Measurements from ENCODE around the gene LIN7A.

Gene LIN7A

GRCh38 chr12:80937391-80938238 lies at the start of gene LIN7A:
TSS of gene LIN7A (minus strand) at chr12:80937934. CDS start at chr12:80937722, 212 bp downstream.
- DNase-seq (ENCODE audit: low read depth) = no peak

GRCh38 chr12:80986224-80986623 lies 48.5 kb upstream of the LIN7A start:
- DNase-seq (ENCODE audit: low read depth) = no peak

GRCh38 chr12:80979816-80980215 lies 42.1 kb upstream of the LIN7A start:
- DNase-seq (ENCODE audit: low read depth) = no peak

- DNase-seq (ENCODE audit: low read depth) = no peak
Observed at GRCh38 chr12:80979251-80979650, 41.5 kb upstream of the LIN7A start.

- no peak for DNase-seq (ENCODE audit: low read depth)
Observed at GRCh38 chr12:80977346-80977745, 39.6 kb upstream of the LIN7A start.

GRCh38 chr12:80968326-80968725 lies 30.6 kb upstream of the LIN7A start:
- DNase-seq (ENCODE audit: low read depth) = no peak

GRCh38 chr12:80967565-80967964 lies 29.8 kb upstream of the LIN7A start:
- DNase-seq (ENCODE audit: low read depth) = no peak

GRCh38 chr12:80966001-80966400 lies 28.3 kb upstream of the LIN7A start:
- no peak for DNase-seq (ENCODE audit: low read depth)

GRCh38 chr12:80958162-80958561 lies 20.4 kb upstream of the LIN7A start:
- DNase-seq (ENCODE audit: low read depth) = no peak

GRCh38 chr12:80954857-80955520 lies 17.3 kb upstream of the LIN7A start:
- no peak for DNase-seq (ENCODE audit: low read depth)

- no peak for DNase-seq (ENCODE audit: low read depth)
Observed at GRCh38 chr12:80952443-80952842, 14.7 kb upstream of the LIN7A start.

GRCh38 chr12:80946591-80946990 lies 8.9 kb upstream of the LIN7A start:
- no peak for DNase-seq (ENCODE audit: low read depth)

GRCh38 chr12:80943338-80943737 lies 5.6 kb upstream of the LIN7A start:
- no peak for DNase-seq (ENCODE audit: low read depth)

- no peak for DNase-seq (ENCODE audit: low read depth)
Observed at GRCh38 chr12:80941916-80942315, 4.2 kb upstream of the LIN7A start.

- DNase-seq (ENCODE audit: low read depth) = no peak
Observed at GRCh38 chr12:80939231-80939950, 1.7 kb upstream of the LIN7A start.

- DNase-seq (ENCODE audit: low read depth) = no peak
Observed at GRCh38 chr12:80938397-80938796, 663 bp upstream of the LIN7A start.

- no peak for DNase-seq (ENCODE audit: low read depth)
Observed at GRCh38 chr12:80936642-80937390, 918 bp downstream of the LIN7A start.

- DNase-seq (ENCODE audit: low read depth) = no peak
Observed at GRCh38 chr12:80936353-80936641, 1.4 kb downstream of the LIN7A start.

- no peak for DNase-seq (ENCODE audit: low read depth)
Observed at GRCh38 chr12:80935111-80935510, 2.6 kb downstream of the LIN7A start.

GRCh38 chr12:80925983-80926382 lies 11.8 kb downstream of the LIN7A start:
- DNase-seq (ENCODE audit: low read depth) = no peak

- no peak for DNase-seq (ENCODE audit: low read depth)
Observed at GRCh38 chr12:80925237-80925636, 12.5 kb downstream of the LIN7A start.

- DNase-seq (ENCODE audit: low read depth) = no peak
Observed at GRCh38 chr12:80924437-80924836, 13.3 kb downstream of the LIN7A start.
